ENCODE results near the gene CST9L. TPM values are rescaled to one million over a fixed set of nuclear protein-coding genes. Genes with fewer than 3 reads are reported as not detected.
A peak's percentile ranks its signal among the peaks of the same experiment; 100 is the strongest.

The CST9L gene
- total and polyA plus RNA-seq, 2 of the 13 experiments (the other 11 are each of a cell fraction or from before 2014, with no cell fraction given), result 0.15 TPM; not detected in 1

DNA sequence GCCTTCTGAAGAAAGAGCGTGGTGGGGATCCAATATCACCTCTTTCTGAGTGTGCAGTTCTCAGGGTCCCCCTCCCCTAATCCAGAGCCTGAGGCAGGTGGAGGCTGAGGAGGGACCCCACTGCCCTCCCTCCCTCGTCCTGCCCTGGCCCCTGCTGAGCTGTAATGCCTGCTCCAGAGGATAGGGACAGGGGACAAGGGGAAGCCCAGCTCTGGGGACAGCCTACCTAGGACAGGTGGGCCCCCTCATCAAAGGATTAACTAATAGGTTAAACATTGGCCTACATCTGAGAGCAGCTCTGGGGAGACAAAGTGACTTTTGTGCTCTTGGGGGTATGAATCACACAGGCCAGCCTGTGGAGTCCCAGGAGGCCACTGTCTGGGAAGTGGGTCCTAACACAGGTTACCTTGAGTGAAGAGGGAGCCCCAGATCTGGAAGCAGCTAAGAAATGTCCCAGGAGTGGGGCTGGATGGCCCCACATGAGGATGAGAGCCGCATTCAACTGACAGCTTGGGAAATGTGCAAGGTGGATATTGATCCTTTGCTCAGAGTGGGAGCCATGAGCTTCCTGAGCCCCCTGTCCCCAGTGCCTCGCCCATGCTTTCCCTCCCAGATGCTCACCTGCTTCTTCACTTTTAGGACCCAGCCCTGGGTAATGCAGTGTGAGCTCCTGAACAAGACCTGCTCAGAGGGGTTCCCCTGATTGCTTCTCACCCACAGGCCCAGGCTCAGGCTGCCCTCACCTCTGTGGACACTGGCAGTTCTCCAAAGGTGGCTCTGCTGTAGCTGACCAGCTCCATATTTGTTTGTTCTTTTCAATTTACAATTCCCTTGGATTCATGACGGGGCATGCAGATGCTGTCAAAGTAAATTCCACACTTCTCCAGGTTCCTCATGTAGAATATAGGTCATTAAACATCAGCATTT, 17.8 kb upstream of the CST9L start (continued):
- TF ChIP-seq, protein P1, sequence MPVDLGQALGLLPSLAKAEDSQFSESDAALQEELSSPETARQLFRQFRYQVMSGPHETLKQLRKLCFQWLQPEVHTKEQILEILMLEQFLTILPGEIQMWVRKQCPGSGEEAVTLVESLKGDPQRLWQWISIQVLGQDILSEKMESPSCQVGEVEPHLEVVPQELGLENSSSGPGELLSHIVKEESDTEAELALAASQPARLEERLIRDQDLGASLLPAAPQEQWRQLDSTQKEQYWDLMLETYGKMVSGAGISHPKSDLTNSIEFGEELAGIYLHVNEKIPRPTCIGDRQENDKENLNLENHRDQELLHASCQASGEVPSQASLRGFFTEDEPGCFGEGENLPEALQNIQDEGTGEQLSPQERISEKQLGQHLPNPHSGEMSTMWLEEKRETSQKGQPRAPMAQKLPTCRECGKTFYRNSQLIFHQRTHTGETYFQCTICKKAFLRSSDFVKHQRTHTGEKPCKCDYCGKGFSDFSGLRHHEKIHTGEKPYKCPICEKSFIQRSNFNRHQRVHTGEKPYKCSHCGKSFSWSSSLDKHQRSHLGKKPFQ (CRISPR knock-in tag; IDR thresholded peaks at IDR 0.05; ENCODE audit: insufficient replicate concordance), result no peak
- TF ChIP-seq ZNF430 (CRISPR knock-in tag; IDR thresholded peaks at IDR 0.05), result no peak
- TF ChIP-seq ZFP1 (CRISPR knock-in tag; IDR thresholded peaks at IDR 0.05), result no peak; the same call in 1 of the 2 replicates
- no peak for TF ChIP-seq TEAD2 (CRISPR knock-in tag; IDR thresholded peaks at IDR 0.05)
- 0 out of 2 replicates have a peak, but pooled peaks have one; percentile 80 for TF ChIP-seq ZSCAN20 (CRISPR knock-in tag; IDR thresholded peaks at IDR 0.05; ENCODE audit: borderline replicate concordance)
- TF ChIP-seq ZNF781 (CRISPR knock-in tag; IDR thresholded peaks at IDR 0.05; ENCODE audit: borderline replicate concordance, not compliant biosample characterization), result no peak
- TF ChIP-seq, protein P2, sequence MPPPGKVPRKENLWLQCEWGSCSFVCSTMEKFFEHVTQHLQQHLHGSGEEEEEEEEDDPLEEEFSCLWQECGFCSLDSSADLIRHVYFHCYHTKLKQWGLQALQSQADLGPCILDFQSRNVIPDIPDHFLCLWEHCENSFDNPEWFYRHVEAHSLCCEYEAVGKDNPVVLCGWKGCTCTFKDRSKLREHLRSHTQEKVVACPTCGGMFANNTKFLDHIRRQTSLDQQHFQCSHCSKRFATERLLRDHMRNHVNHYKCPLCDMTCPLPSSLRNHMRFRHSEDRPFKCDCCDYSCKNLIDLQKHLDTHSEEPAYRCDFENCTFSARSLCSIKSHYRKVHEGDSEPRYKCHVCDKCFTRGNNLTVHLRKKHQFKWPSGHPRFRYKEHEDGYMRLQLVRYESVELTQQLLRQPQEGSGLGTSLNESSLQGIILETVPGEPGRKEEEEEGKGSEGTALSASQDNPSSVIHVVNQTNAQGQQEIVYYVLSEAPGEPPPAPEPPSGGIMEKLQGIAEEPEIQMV (CRISPR knock-in tag; IDR thresholded peaks at IDR 0.05; ENCODE audit: low read depth), result 0 out of 2 replicates have a peak, but pooled peaks have one; percentile 50
- TF ChIP-seq HMGXB3 (CRISPR knock-in tag; IDR thresholded peaks at IDR 0.05; ENCODE audit: borderline replicate concordance), result no peak
- no peak for TF ChIP-seq WIZ (CRISPR knock-in tag; IDR thresholded peaks at IDR 0.05)
- no peak for TF ChIP-seq ZNF468 (CRISPR knock-in tag; IDR thresholded peaks at IDR 0.05)
- no peak for TF ChIP-seq ZBTB2 (CRISPR knock-in tag; IDR thresholded peaks at IDR 0.05; ENCODE audit: low read depth)
- no peak; the same call in 1 of the 2 replicates for TF ChIP-seq TCF7L2 (IDR thresholded peaks at IDR 0.05; ENCODE audit: low read depth, low read length)
- TF ChIP-seq ZIK1 (CRISPR knock-in tag; IDR thresholded peaks at IDR 0.05; ENCODE audit: borderline replicate concordance, low read depth), result 0 out of 2 replicates have a peak, but pooled peaks have one; percentile 10
- no peak; the same call in 1 of the 2 replicates for TF ChIP-seq ZSCAN31 (CRISPR knock-in tag; IDR thresholded peaks at IDR 0.05; ENCODE audit: low read depth)
- TF ChIP-seq SRY (CRISPR knock-in tag; IDR thresholded peaks at IDR 0.05), result no peak
- TF ChIP-seq, protein P3, sequence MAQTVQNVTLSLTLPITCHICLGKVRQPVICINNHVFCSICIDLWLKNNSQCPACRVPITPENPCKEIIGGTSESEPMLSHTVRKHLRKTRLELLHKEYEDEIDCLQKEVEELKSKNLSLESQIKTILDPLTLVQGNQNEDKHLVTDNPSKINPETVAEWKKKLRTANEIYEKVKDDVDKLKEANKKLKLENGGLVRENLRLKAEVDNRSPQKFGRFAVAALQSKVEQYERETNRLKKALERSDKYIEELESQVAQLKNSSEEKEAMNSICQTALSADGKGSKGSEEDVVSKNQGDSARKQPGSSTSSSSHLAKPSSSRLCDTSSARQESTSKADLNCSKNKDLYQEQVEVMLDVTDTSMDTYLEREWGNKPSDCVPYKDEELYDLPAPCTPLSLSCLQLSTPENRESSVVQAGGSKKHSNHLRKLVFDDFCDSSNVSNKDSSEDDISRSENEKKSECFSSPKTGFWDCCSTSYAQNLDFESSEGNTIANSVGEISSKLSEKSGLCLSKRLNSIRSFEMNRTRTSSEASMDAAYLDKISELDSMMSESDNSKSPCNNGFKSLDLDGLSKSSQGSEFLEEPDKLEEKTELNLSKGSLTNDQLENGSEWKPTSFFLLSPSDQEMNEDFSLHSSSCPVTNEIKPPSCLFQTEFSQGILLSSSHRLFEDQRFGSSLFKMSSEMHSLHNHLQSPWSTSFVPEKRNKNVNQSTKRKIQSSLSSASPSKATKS (CRISPR knock-in tag; IDR thresholded peaks at IDR 0.05), result no peak
